Erythroblast (primary cell): Measurements from ENCODE around the gene GOLGA6L10.
"Not testable (repeated sequence)": the region's sequence is repeated elsewhere in the genome, so short reads cannot be mapped to it uniquely, and the experiment has no call there.

ENCODE experiments used
- GATA1 ChIP-seq: IDR thresholded peaks from 2 replicates; pipeline ENCODE4 v1.6.1; 2011; ENCODE audit warnings: low read depth, mild to moderate bottlenecking, control low read depth, low read length, moderate library complexity
- POLR2A ChIP-seq: IDR thresholded peaks from 2 replicates; pipeline ENCODE4 v1.6.1; 2011; ENCODE audit warnings: mild to moderate bottlenecking, low read length

GRCh38 chr15:82362790-82363189, 13.5 kb upstream of the GOLGA6L10 start:
- TF ChIP-seq POLR2A, GATA1: not testable (repeated sequence)
